ENCODE data around the gene ST6GALNAC3.

- TF ChIP-seq EZH2 (optimal IDR thresholded peaks at IDR 0.05; ENCODE audit: low read depth, low read length) (no peak), CTCF (IDR thresholded peaks at IDR 0.05; ENCODE audit: low read length) (no peak), EZH2phosphoT487 (IDR thresholded peaks at IDR 0.05; ENCODE audit: low read length) (no peak)
Observed at GRCh38 chr1:76191561-76191960, 117.0 kb downstream of the ST6GALNAC3 start.

Measured in MM.1S (cell line).